ENCODE results near the gene ST6GALNAC6.

The ST6GALNAC6 gene

DNA sequence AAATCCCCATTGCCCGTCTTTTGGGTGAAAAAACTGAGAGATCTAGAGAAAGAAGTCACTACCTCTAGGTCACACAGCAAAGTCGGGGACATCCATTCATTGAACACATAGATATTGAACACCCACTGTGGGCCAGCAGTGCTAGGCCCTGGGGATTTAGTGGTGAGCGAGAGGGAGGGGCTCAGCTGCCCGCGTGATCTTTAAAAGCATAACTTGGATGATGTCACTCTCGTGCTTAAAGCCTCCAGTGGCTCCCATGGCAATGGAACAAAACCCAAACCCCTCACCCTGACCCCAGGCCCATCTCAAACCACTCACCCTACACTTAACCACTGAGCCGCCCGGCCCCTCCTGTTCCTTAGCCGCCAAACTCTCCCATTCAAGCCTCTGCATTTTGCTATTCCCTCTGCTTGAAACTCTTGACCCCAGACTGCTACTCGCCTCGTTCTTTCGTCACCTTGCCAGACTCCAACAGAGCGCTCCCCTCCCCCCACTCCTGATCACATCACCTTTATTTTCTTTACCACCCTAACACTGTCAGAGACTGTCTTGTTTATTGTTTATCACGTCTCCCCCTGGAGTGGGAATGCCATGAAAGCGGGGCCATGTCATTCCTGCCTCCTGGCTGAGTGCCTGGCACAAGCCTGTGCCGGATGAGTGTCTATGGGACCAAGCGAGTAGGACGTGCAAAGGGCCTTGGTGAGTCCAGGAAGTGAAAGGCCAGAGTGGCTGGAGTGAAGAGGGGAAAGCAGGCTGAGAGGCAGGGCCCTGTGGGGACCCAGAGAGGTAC is 31.9 kb upstream of the ST6GALNAC6 start:
- no peak for DNase-seq

DNA sequence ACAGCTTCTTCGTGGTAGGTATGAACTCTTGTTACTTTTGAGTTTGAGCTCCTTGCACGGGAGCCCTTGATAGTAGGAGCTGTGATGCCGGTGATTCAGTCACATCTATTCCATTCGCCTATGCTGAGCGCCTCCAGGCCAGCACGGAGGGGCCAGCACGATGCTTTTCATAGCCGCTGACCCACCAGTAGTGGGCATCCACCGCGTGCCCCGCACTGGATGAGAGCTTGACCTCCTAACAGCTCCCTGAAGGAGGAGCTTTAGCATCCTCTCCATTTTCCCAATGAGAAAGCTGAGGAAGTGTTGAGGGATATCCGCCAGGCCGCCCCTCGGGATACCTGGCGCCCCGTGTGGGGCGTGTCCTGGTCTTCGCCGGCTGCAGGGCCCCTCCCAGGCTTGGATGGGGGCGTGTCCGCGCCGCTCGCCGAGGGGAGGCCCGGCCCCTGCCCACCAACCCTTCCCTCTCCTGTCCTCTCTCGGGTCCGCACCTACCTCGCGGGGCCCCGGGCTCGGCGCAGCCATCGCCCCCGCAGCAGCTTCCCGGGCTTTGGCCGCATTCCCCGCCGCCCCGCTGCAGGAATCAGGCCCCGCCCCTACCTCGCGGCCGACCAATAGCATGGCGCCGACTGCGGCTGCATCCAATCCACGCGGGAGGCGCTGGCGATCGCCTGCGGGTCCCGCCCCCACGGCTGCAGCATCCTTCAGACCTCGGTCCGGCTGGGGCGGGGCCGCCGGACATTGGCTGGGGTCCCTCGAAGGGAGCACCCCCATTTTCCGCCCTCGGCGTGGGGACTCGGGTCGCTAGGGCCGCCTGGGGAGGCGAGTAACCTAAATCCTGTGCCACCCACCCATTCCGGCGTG is 31.1 kb upstream of the ST6GALNAC6 start, which contains the start of gene PIP5KL1:
TSS of gene PIP5KL1 (minus strand) at position 547 of the 861 bp plus-strand sequence. CDS start at position 522, 25 bp downstream.
- DNase-seq: peak; percentile 57 to 68

DNA sequence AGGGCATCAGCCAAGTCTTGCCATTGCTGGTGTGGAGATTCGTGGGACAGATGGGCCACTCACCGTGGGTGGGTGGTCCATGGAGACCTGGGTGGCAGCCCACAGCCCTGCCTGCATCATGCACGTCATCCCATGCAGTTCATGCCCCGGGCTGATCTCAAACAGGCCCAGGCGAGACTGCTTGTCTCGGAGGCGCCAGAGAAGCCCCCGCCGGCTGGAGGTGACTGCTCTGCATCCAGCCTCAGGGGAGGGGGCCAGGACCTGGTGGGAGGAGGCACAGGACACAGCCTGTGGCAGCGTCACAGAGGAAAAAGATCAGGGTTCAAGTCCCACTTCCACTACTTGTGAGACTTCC is 30.2 kb upstream of the ST6GALNAC6 start:
- no peak for DNase-seq

GRCh38 chr9:127928676-127929624 is 29.5 kb upstream of the ST6GALNAC6 start:
- no peak for DNase-seq

GRCh38 chr9:127927988-127928675 is 28.7 kb upstream of the ST6GALNAC6 start:
- no peak for DNase-seq

GRCh38 chr9:127927201-127927987 is 28.0 kb upstream of the ST6GALNAC6 start:
- peak; percentile 73 to 74 for DNase-seq

DNA sequence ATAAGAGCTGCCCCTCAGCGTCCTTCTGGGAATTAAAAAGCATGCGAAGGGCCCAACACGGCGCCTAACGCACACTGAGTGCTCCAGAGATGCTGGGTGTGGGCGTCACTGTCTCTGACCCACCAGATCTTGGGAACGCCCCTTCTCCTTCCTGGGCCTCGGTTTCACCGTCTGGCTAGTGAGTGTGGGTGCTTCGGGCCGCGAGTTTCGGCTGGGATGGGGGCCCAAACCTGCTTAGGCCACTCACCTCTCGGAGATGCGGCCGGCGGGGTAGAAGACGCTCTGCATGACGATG is 27.4 kb upstream of the ST6GALNAC6 start:
- DNase-seq: no peak

DNA sequence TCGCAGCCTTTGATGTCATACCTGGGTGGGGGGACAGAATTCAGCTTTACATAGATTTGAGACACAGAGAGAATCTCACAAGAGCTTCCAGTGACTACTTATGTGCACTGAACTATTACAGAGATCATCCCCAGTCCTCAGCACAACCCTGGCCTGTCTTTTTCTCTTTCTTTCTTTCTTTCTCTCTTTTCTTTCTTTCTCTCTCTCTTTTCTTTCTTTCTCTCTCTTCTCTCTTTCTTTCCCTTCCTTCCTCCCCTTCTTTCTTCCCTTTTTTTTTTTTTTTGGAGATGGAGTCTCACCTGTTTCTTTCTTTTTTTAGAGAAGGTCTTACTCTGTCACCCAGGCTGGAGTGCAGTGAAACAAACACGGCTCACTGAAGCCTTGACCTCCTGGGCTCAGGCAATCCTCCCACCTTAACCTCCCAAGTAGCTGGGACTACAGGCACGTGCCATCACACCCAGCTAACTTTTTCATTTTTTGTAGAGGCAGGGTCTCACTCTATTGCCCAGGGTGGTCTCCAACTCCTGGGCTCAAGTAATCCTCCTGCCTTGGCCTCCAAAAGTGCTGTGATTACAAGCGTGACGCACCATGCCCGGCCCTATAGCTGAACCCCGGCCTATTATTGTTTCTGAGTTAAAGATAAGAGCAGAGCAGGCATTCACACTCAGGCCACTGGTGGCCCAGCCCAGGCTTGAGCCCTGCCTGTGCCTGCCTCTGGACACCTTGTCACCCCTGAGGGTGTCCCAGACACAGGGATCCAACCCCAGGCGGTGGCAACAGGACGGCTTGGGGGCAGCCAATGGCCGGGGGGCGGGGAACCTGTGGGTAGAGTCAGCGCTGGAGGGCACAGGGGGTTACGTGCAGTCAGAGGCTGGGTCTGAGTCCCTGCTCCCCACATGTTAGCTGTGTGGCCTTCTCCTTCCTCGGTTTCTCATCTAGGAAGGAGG is 26.8 kb upstream of the ST6GALNAC6 start:
- DNase-seq: no peak

GRCh38 chr9:127924736-127925444 is 25.5 kb upstream of the ST6GALNAC6 start:
- no peak for DNase-seq

- no peak for DNase-seq
Measured at GRCh38 chr9:127923771-127924170, 24.4 kb upstream of the ST6GALNAC6 start.

GRCh38 chr9:127923046-127923445 is 23.6 kb upstream of the ST6GALNAC6 start:
- DNase-seq: no peak

DNA sequence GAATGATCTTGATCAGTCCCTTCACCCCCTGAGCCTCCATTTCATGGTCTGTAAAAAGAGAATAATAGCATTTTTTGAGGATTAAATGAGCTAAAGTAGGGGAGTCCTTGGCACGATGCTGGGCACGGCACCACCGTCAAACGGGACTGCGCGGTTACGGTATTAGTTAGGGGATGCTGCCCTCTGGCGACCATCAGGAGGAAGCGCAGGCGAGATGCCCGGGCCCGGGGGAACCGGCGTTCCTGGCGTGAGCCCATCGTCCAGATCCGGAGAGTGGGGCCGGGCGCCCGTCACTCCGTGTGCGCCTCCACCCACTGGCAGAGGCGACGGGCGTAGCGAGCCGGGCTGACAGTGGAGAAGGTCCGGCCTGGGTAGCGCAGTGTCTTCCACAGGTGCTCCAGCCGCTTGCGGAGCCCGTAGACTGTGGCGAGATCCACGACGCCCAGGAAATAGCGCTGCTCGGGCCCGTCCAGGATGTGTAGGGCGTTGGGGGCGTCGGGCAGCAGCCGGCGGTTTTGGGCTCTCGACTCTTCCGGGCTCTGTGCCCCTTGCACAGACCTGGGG is 22.2 kb upstream of the ST6GALNAC6 start:
- DNase-seq: peak; percentile 64 to 76

DNA sequence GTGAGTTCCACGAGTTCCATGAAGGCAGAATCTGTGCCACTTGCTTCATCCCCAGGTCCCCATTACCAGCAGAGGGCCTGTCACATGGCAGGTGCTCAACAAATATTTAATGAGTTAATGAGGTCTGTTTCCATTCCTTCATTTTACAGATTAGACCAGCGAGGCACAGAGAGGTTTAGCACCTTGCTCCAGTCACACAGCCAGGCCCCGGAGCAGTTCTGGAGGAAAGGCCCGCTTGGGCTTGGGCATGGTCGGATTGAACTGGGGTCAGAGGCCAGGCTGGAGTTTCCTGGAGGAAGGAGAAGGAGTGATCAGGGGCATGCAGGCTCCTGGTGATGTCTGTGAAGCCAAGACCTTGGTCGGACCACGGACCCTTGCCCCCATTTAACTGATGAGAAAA is 21.4 kb upstream of the ST6GALNAC6 start:
- DNase-seq: no peak

DNA sequence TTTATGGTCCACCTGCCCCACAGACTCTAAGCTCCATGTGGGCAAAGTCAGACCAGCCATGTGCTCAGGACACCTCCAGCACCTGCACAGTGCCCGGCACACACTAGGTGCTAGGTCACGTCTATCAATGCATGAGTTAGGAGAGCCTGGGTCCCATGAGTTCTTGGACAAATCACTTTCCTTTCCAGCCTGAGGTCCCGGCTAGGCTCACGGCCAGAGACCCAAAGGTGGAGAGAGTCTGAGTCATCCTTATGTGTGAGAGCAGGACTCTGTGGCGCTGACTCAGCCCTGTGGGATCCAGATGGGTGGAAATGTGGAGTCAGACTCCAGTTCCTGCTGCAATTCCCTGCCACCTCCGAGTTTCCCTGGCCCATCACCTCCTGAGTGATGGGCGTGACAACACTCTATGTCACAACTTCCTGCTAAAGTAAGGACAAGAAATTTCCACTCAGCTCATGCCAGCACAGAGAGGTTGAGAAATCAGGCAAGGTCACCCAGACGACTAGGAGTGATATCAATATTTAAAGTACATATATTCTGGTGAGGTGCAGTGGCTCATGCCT is 19.9 kb upstream of the ST6GALNAC6 start:
- no peak for DNase-seq

DNA sequence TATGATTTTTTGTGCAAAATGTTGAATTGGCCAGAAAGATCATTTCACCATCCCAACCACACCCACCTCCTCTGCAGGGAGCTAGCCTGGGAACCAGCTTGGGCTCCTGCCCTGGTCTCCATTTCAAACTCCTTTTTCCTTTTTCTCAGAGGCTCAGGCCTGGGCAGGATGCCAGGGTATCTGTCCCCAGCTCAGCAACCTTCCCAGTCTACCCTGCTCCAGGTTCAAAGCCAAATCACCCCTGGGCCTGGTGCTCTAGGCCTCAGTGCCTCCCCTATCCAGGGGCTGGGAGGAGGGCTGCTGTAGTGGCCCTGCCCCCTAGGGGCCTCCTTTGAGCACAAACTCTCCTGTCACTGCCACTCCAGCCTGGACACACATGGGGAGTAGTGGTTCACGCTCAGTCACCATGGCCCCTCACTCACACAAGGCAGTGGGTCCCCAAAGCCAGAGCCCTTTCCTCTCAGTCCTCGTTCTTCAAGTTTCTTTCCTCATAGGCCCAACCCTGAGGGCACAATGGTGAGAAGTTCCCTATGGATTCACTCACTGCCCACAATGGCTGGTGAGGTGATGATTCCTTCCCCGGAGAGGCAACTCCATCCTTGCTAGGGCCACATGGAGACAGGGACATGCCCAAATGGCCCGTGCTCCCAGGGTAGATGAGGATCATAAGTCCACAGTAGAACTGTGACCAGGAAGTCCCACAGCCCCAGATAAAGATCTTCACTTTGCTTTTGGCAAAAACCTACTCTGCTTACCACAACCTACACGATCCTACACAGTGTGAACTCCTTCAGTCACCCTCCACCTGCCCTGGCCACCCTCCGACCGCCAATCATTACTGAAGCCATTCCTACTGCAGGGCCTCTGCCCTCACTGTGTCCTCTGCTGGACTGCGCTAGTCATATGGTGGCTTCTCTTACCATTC is 19.0 kb upstream of the ST6GALNAC6 start:
- no peak for DNase-seq

DNA sequence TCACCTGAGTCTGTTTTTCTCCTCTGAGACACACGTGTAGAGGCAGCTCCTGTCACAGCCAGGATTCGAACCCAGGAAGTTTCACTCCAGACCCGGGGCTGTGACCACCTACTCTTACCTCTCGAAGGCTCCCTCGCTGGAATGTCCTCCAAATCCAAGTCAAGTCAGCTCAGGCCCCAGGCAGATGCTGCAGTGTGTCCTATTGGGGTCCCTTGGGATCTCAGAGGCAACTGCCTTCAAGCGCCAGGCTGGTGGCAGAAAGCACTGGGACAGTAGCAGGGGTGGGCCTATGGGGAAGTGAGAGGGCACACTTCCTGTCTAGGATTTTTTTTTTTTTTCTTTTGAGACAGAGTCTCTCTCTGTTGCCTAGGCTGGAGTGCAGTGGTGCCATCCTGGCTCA is 18.2 kb upstream of the ST6GALNAC6 start:
- DNase-seq: no peak

GRCh38 chr9:127916720-127917581 is 17.5 kb upstream of the ST6GALNAC6 start, which contains the start of gene ST6GALNAC4:
ST6GALNAC4 (minus strand) TSS chr9:127917041; CDS start chr9:127916419, 622 bp downstream.
- peak; percentile 91 to 98 for DNase-seq
